Astrocyte of the spinal cord (primary cell): ENCODE measurements around the gene BRCC3.

Source experiments
- DNase-seq: peaks from one replicate; pipeline ENCODE4 v3.0.0; 2011; ENCODE audit warnings: low read depth, low spot score
- H3K4me3 ChIP-seq: 2 replicates; pipeline ENCODE4 v1.5.1; 2011; ENCODE audit warnings: low read depth, mild to moderate bottlenecking, low read length, moderate library complexity
- CTCF ChIP-seq: IDR thresholded peaks from 2 replicates; pipeline ENCODE4 v1.5.1; 2012; ENCODE audit warnings: low read depth, mild to moderate bottlenecking, low read length, inconsistent platforms
- in situ Hi-C: cut with HindIII; loops from 2 replicates; pipeline ENCODE4 v1.10.0; 2017; ENCODE audit warnings: low sequenced_read_pairs

BRCC3 gene

GRCh38 chrX:155148724-155149537, 77.6 kb downstream of the BRCC3 start:
- peak; percentile 49 for TF ChIP-seq CTCF
- peak; percentile 8 for DNase-seq
- H3K4me3 ChIP-seq, result no peak overlapping the region
- in situ Hi-C loops, result no loop called here

- DNase-seq, result no peak
- no peak overlapping the region for H3K4me3 ChIP-seq
- in situ Hi-C loops, result no loop called here
- TF ChIP-seq CTCF, result no peak
Observed at GRCh38 chrX:155169881-155170280, 98.6 kb downstream of the BRCC3 start.
